ELR (cell line): ENCODE results near the gene RFX4.
"Not testable (repeated sequence)": the region's sequence is repeated elsewhere in the genome, so short reads cannot be mapped to it uniquely, and the experiment has no call there.

ENCODE experiments used
- DNase-seq: peaks from one replicate; pipeline ENCODE4 v3.0.0-alpha.2; 2015; ENCODE audit warnings: low read depth

RFX4 gene

GRCh38 chr12:106647793-106648514 is 65.2 kb downstream of the RFX4 start:
- DNase-seq: no peak

DNA sequence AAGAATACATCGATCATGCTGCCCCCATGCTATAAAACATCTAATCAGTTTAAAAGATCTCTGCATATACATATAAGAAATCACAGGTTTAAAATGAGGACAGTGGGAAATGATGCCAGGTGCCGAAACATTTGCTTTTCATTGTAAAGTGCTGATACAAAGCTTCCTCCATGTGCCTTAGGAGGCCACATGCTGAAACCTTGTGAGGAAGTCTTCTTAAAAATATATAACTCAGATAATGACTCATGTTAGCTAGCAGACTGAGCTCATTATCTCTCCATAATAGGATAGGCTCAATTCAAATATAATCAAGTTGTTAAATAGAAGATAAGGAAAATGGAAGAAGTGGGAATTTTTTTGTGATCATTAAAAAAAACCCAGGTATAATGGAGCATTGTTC is 65.9 kb downstream of the RFX4 start:
- peak; percentile 10 for DNase-seq

- no peak for DNase-seq
These were observed 68.7 kb downstream of the RFX4 start for GRCh38 chr12:106651552-106651951.

DNA sequence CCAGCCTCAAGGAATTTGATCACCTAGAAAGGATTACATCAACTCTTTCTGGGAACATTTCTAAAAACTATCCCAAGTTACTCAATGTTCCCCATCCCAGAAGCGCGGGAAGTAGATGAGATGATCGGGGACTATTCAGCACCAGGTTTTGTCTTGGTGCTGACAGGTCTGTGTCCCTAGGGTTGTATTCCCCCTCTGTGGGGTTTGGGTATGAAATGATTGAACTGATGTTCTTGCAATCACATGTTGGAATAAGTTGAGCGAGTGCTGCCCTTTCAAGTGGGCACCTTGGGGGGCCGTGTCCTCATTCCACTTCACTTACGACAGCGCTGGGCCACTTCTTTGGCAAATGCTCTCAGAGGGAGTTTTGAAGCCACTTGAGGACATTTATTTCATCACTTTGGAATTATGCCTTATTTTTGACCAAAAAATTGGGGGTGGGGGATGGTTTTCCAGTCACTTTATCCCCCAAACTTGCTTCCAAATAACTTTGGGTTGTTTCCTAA is 69.8 kb downstream of the RFX4 start:
- DNase-seq: no peak

DNA sequence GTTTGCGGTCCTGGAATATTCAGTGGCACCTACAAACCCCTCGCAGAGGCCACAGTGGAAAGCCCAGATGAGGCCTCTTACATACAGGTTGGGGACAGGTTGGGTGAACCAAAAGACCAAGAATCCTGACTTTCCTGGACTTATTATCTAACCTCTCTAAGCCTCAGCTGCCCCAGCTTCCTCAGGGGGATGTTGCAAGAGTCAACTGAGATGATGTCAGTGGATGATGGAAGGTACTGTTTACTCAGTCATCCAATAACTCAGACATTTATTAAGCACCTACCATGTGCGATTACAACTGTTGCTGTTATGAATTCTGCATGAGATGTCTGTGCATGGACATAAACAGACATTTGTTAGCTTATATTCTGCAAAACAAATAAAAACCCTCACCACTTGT is 72.8 kb downstream of the RFX4 start:
- no peak for DNase-seq

DNA sequence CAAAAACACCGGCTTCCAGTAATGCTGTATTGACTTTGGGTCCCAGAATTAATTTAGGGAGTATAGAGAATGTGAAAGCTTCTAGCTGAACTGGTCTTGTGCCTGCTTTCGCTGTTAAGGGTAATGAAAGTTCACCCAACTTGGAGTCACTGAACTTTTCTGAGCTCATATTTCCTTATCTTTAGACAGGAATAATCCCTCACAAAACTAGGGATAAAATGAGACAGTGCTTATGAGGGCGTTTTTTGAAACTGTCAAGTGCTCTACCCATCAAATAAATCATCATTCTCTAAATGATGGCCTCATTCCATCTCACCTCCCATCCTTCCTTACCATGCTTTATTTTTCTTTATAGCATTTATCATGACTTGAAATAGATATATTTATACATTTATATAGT is 74.7 kb downstream of the RFX4 start:
- DNase-seq: no peak

DNA sequence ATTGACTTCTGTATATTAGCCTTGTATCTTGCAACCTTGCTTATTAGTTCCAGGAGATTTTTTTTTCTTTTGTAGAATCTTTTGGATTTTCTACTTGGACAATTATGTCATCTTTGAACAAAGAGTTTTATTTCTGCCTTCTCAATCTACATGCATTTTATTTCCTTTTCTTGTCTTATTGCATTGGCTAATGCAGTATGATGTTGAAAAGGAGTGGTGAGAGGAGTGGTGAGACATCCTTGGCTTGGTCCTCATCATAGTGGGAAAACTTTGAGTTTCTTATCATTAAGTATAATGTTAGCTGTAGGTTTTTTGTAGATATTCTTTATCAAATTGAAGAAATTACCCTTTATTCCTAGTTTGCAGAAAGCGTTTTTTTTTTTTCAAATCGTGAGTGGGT is 80.6 kb downstream of the RFX4 start:
- no peak for DNase-seq

GRCh38 chr12:106669216-106669615 is 86.4 kb downstream of the RFX4 start:
- DNase-seq: no peak

- DNase-seq: no peak
These were observed 87.3 kb downstream of the RFX4 start for GRCh38 chr12:106670131-106670530.

- DNase-seq: no peak
These were observed 89.0 kb downstream of the RFX4 start for GRCh38 chr12:106671840-106672239.

- no peak for DNase-seq
These were observed 89.7 kb downstream of the RFX4 start for GRCh38 chr12:106672314-106673025.

GRCh38 chr12:106673141-106673540 is 90.3 kb downstream of the RFX4 start:
- no peak for DNase-seq

- DNase-seq: no peak
These were observed 93.0 kb downstream of the RFX4 start for GRCh38 chr12:106675651-106676435.

- DNase-seq: no peak
These were observed 96.8 kb downstream of the RFX4 start for GRCh38 chr12:106679574-106679973.

DNA sequence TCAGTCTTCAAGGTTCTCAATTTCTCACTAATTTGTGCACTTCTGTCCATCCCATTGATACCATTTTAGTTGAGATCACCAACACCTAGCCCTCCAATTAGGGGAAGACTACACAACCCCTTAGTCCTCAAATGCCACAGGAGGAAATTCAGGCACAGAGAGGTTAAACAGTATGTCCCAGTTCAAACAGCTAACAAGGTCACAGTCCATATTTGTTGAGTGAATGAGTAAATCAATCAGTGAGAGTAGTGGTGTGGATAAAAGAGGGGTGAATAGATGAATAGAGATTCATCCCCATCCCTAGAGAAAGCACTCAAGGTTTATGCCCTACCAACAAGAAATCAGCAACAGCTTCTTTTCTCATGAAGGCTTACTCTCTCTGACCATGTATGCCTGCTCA is 97.5 kb downstream of the RFX4 start:
- no peak for DNase-seq

DNA sequence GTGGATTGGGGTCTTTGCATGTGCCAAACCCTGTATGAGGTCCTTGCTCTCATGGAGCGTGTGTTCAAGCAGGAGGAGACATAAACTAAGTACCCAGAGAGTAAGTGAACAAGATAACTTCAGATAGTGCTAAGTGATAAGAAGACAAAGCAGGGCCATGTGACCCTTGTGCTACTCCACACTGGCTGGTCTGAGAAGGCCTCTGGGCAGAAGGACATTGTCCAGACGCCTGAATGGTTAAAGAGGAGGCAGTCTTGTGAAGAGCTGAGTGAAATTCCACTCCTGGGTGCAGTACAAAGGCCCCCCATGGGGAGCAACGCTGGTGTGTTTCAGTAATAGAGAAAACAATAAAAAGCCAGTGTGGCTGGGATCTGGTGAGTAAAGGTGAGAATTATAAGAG is 98.4 kb downstream of the RFX4 start:
- no peak for DNase-seq

DNA sequence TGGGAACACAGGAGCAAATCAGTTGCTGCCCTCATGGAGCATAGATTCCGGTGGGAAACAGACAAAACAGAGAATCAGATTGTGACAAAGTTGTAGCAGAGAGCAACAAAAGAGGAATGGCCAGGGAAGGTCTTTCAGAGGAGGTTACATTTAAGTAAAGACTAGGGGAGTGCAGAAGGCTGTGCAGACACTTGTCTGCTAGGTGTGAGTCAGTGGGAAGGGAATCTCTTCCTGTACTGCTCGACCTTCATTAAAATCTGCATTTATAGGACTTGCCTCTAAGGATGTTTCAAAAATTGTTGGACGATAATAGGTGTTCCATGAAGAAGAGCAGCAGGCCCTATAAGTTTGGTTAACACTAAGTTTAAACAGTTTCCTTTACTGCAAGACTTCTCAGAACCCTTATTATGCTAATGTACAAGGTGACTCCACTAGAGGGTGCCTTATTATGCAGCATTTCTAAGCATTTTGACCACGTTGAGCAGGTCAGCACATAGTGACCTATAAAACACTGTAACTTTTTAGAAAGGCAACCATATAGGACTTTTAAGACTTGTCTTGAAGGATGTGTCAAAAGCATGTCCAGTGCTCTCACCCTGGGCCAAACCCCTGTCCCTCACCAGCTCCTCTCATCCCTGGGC is 99.9 kb downstream of the RFX4 start:
- peak; percentile 47 for DNase-seq

GRCh38 chr12:106684497-106684896 is 101.7 kb downstream of the RFX4 start:
- DNase-seq: no peak

GRCh38 chr12:106685381-106685780 is 102.6 kb downstream of the RFX4 start:
- no peak for DNase-seq

DNA sequence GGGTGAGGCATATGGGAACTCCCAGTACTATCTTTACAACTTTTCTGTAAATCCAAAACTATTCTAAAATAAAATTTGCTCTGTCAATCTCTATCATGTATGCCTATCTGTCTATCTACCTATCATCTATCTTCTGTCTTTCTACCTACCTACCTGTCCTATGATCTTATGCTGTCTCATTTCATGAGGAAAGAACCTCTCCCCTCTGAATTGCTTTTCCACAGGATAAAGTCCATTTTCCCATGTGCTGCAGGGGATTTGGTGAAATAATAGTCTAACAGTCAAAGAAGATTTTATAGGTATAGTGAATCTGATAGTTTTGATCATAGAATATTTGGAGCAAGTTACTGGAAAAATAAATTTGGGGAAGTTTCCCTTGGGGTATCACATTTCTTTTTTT is 104.9 kb downstream of the RFX4 start:
- DNase-seq: no peak

DNA sequence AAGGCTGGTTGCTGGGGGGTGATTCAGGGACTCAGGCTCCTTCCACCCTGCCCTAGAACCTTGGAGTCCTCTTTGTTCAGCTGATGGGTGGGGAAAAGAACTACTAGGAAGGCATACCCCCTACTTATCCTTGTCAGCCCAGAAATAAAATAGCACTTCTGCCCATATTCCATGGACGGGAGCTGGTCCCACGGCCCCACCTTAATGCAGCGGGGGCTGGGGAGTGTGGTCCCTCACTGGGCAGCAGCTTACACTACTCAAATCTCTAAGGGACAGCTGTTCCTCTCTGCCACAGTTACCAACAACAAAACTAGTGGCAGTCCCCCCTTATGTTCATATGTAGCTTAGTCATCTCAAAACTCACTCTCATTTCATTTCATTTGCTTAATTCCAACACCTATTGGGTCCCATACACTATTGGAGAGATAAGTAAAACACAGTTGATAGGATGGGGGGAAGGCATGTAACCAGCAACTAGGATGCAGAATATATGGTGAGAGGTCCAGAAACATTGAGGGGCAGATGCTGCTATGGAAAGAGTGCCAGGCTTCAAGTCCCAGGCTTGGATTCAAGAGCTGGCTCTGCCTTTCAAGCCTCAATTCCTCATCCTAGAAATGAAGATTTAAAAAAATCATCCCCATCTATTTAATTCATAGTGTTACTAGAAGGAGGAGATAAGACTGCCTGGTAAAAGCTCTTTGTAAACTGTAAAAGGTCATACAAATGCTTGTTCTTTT is 107.9 kb downstream of the RFX4 start:
- no peak for DNase-seq

GRCh38 chr12:106692033-106692432 is 109.2 kb downstream of the RFX4 start:
- not testable (repeated sequence) for DNase-seq
